Osteoblast (primary cell): ENCODE data around the gene POU6F2. TPM values are rescaled to one million over a fixed set of nuclear protein-coding genes. Genes with fewer than 3 reads are reported as not detected.

ENCODE experiments used
- DNase-seq: peaks from one replicate; pipeline ENCODE4 v3.0.0; 2011; ENCODE audit warnings: low spot score, mixed read lengths; ENCODE audit not compliant: insufficient read length; ENCODE audit errors: missing footprints
- H2AFZ ChIP-seq: 2 replicates; pipeline ENCODE4 v1.6.0; 2011; ENCODE audit warnings: mild to moderate bottlenecking, low read length
- H3K27ac ChIP-seq: 2 replicates; pipeline ENCODE4 v1.5.1; 2011; ENCODE audit warnings: mild to moderate bottlenecking, low read depth, low read length, moderate library complexity
- H3K27me3 ChIP-seq: 2 replicates; pipeline ENCODE4 v1.6.0; 2012; ENCODE audit warnings: mild to moderate bottlenecking, control low read depth, inconsistent platforms, low read length, moderate library complexity; ENCODE audit not compliant: insufficient read depth
- H3K36me3 ChIP-seq: 2 replicates; pipeline ENCODE4 v1.5.1; 2011; ENCODE audit warnings: mild to moderate bottlenecking, low read length, control low read depth, moderate library complexity; ENCODE audit not compliant: insufficient read depth
- H3K4me1 ChIP-seq: 2 replicates; pipeline ENCODE4 v1.5.1; 2011; ENCODE audit warnings: mild to moderate bottlenecking, low read length, control low read depth, moderate library complexity; ENCODE audit not compliant: insufficient read depth
- H3K4me2 ChIP-seq: 2 replicates; pipeline ENCODE4 v1.6.0; 2011; ENCODE audit warnings: mild to moderate bottlenecking, low read length; ENCODE audit not compliant: insufficient read depth
- H3K4me3 ChIP-seq: fragments of 200-600 bp; sonication (generic); 3 replicates; pipeline ENCODE4 v1.5.1; 2012; ENCODE audit warnings: mild to moderate bottlenecking, low read length, inconsistent platforms; ENCODE audit not compliant: insufficient read depth
- H3K79me2 ChIP-seq: 2 replicates; pipeline ENCODE4 v1.6.0; 2012; ENCODE audit warnings: mild to moderate bottlenecking, low read length, control low read depth, inconsistent platforms; ENCODE audit not compliant: insufficient read depth
- H3K9me3 ChIP-seq: 2 replicates; pipeline ENCODE4 v1.5.1; 2011; ENCODE audit warnings: low read depth, low read length, control low read depth
- H4K20me1 ChIP-seq: 2 replicates; pipeline ENCODE4 v1.6.0; 2012; ENCODE audit warnings: mild to moderate bottlenecking, low read length, control low read depth; ENCODE audit not compliant: insufficient read depth
- CTCF ChIP-seq: IDR thresholded peaks from 2 replicates; pipeline ENCODE4 v1.5.1; 2011; ENCODE audit warnings: mild to moderate bottlenecking, low read depth, low read length, moderate library complexity; ENCODE audit errors: extremely low read depth
- total RNA-seq: library from RNA; depleted of rRNA; stranded (reverse); fragments of >200 nt; gene quantifications from 2 replicates; pipeline ENCODE4 v1.2.3, GENCODE V29; 2012

POU6F2 gene
- total RNA-seq, 1 donor, result not detected

GRCh38 chr7:39355664-39356063 is 378.0 kb downstream of the POU6F2 start:
- Histone ChIP-seq H3K4me1 (no peaks in the 10 kb centered on the region), H3K79me2 (no peaks in the 10 kb centered on the region), H3K9me3 (no peaks in the 10 kb centered on the region), H3K36me3 (no peaks in the 10 kb centered on the region), H3K4me2 (peak overlapping the region; percentile 29), H3K4me3 (no peak overlapping the region), H4K20me1 (no peaks in the 10 kb centered on the region), H3K27ac (no peak overlapping the region), H2AFZ (no peak overlapping the region), H3K27me3 (no peaks in the 10 kb centered on the region)
- no peak for TF ChIP-seq CTCF
- no peak for DNase-seq

GRCh38 chr7:39356172-39356925 is 378.6 kb downstream of the POU6F2 start:
- no peak overlapping the region for H3K4me2 ChIP-seq
- DNase-seq, result no peak
- no peak overlapping the region for H2AFZ ChIP-seq
- no peaks in the 10 kb centered on the region for H4K20me1 ChIP-seq
- H3K4me1 ChIP-seq, result no peaks in the 10 kb centered on the region
- H3K27ac ChIP-seq, result no peak overlapping the region
- no peaks in the 10 kb centered on the region for H3K9me3 ChIP-seq
- H3K79me2 ChIP-seq, result no peaks in the 10 kb centered on the region
- no peak for TF ChIP-seq CTCF
- H3K36me3 ChIP-seq, result no peaks in the 10 kb centered on the region
- no peaks in the 10 kb centered on the region for H3K27me3 ChIP-seq
- no peak overlapping the region for H3K4me3 ChIP-seq

GRCh38 chr7:39357648-39358047 is 379.9 kb downstream of the POU6F2 start:
- Histone ChIP-seq H3K4me1 (no peaks in the 10 kb centered on the region), H3K27ac (no peak overlapping the region), H2AFZ (no peak overlapping the region), H4K20me1 (no peaks in the 10 kb centered on the region), H3K4me3 (no peak overlapping the region), H3K4me2 (no peak overlapping the region), H3K27me3 (peaks cover 1% of the 10 kb centered on the region), H3K79me2 (no peaks in the 10 kb centered on the region), H3K9me3 (no peaks in the 10 kb centered on the region), H3K36me3 (no peaks in the 10 kb centered on the region)
- no peak for DNase-seq
- TF ChIP-seq CTCF, result peak; percentile 19

- no peaks in the 10 kb centered on the region for H3K36me3 ChIP-seq
- no peak overlapping the region for H2AFZ ChIP-seq
- H3K79me2 ChIP-seq, result no peaks in the 10 kb centered on the region
- H4K20me1 ChIP-seq, result no peaks in the 10 kb centered on the region
- TF ChIP-seq CTCF, result no peak
- H3K9me3 ChIP-seq, result no peaks in the 10 kb centered on the region
- no peak overlapping the region for H3K4me3 ChIP-seq
- no peak overlapping the region for H3K4me2 ChIP-seq
- no peaks in the 10 kb centered on the region for H3K4me1 ChIP-seq
- peaks cover 2% of the 10 kb centered on the region for H3K27me3 ChIP-seq
- H3K27ac ChIP-seq, result no peak overlapping the region
- no peak for DNase-seq
These were observed 382.3 kb downstream of the POU6F2 start for GRCh38 chr7:39360038-39360437.
